Vagina (tissue), 2 donors: ENCODE results near the gene USP21. TPM values are rescaled to one million over a fixed set of nuclear protein-coding genes. Genes with fewer than 3 reads are reported as not detected.

Experiments used
- DNase-seq, 2 donors: peaks; one replicate each; pipeline ENCODE4 v3.0.0-alpha.2; 2017; ENCODE audit errors: extremely low spot score in 2 of 2
- H3K27ac ChIP-seq: fragments of 200-600 bp; sonication (generic); one replicate; pipeline ENCODE4 v1.5.1; 2019
- H3K27me3 ChIP-seq: fragments of 200-600 bp; sonication (generic); one replicate; pipeline ENCODE4 v1.5.1; 2019
- H3K36me3 ChIP-seq, 2 donors: fragments of 200-600 bp; sonication (generic); one replicate each; pipeline ENCODE4 v1.5.1; 2017 to 2019
- H3K4me1 ChIP-seq: fragments of 200-600 bp; sonication (generic); one replicate; pipeline ENCODE4 v1.5.1; 2019
- H3K4me3 ChIP-seq, 2 donors: fragments of 200-600 bp; sonication (generic); 1 replicate in 1 of 2; 2 replicates in 1 of 2; pipeline ENCODE4 v1.5.1; 2016 to 2019
- H3K9me3 ChIP-seq: fragments of 200-600 bp; sonication (generic); one replicate; pipeline ENCODE4 v1.5.1; 2019
- POLR2A ChIP-seq, 2 donors: fragments of 450-650 bp; IDR thresholded peaks; one replicate each; pipeline ENCODE4 v1.6.1; 2017; ENCODE audit warnings: antibody characterized with exemption in 2 of 2, mild to moderate bottlenecking in 2 of 2, moderate library complexity in 2 of 2
- POLR2AphosphoS5 ChIP-seq, 2 donors: sonication (generic); formaldehyde crosslinking; IDR thresholded peaks; one replicate each; pipeline ENCODE4 v1.9.0; 2017; ENCODE audit warnings: antibody characterized with exemption in 2 of 2, mild to moderate bottlenecking in 2 of 2, low read depth in 1 of 2; ENCODE audit not compliant: insufficient read depth in 1 of 2
- intact Hi-C: fragments of 100-400 bp; cut with DNase I; formaldehyde crosslinking; loops from one replicate; pipeline ENCODE4 v1.15.1; 2023
- total RNA-seq: library from RNA; depleted of rRNA; stranded (reverse); fragments of >200 nt; gene quantifications from one replicate; pipeline ENCODE4 v1.2.3, GENCODE V29; 2016
- TF ChIP-seq, protein P1 (sequence below), 3 experiments: fragments of 450-650 bp in 2 of 3; fragments of 200-600 bp in 1 of 3; sonication (generic) in 1 of 3; IDR thresholded peaks; one replicate each; pipeline ENCODE4 v1.5.1; 2017 to 2019; ENCODE audit warnings: antibody characterized with exemption in 3 of 3, mild to moderate bottlenecking in 2 of 3, moderate library complexity in 2 of 3

USP21 gene, protein sequence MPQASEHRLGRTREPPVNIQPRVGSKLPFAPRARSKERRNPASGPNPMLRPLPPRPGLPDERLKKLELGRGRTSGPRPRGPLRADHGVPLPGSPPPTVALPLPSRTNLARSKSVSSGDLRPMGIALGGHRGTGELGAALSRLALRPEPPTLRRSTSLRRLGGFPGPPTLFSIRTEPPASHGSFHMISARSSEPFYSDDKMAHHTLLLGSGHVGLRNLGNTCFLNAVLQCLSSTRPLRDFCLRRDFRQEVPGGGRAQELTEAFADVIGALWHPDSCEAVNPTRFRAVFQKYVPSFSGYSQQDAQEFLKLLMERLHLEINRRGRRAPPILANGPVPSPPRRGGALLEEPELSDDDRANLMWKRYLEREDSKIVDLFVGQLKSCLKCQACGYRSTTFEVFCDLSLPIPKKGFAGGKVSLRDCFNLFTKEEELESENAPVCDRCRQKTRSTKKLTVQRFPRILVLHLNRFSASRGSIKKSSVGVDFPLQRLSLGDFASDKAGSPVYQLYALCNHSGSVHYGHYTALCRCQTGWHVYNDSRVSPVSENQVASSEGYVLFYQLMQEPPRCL
- 19.4 TPM for total RNA-seq

DNA sequence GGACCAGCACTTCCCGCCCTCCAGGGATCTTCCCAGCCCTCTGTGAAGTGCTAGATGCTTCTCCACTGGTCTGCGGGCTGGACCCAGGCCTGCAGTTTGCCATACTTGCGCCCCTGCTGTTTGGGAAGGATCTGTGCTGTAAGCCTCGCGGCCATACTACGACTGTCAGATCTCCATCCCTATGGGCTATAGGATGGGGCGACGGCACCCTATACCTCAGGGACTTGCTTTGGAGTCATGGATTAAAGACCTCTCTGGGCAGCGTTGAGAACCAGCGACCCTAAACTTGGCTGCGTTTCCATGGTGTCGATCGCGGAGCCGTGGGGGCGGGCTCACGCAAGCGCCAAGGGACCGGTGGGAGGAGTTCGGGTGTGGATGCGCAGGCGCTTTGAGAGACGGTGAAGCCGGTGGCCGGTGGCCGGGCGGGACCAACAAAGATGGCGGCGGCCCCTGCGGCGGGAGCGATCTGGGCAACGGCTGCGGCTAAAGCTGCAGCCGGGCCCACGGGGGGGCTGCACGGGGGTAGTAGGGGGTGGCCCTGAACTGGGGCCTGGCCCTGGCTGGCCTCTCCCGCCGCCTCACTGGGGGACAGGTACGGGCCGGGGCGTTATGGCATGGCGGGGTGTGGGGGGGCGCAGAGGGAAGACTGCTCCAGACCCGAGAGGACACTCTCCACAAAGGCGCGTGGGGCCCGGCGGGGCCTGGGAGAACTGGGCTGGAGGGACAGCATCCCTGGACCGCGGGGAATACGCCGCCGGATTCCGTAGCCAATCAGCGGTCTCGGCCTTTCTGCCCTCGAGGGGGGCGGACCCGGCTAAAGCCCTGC, at the start of gene USP21:
TSS of gene USP21 (plus strand) at position 414 of the 826 bp plus-strand sequence. CDS start 1,141 bp downstream, outside the sequence.
- H3K4me1 ChIP-seq: peaks cover 46% of the 10 kb centered on the region

GRCh38 chr1:161111117-161111516, 48.2 kb upstream of the USP21 start:
- TF ChIP-seq, protein P1, sequence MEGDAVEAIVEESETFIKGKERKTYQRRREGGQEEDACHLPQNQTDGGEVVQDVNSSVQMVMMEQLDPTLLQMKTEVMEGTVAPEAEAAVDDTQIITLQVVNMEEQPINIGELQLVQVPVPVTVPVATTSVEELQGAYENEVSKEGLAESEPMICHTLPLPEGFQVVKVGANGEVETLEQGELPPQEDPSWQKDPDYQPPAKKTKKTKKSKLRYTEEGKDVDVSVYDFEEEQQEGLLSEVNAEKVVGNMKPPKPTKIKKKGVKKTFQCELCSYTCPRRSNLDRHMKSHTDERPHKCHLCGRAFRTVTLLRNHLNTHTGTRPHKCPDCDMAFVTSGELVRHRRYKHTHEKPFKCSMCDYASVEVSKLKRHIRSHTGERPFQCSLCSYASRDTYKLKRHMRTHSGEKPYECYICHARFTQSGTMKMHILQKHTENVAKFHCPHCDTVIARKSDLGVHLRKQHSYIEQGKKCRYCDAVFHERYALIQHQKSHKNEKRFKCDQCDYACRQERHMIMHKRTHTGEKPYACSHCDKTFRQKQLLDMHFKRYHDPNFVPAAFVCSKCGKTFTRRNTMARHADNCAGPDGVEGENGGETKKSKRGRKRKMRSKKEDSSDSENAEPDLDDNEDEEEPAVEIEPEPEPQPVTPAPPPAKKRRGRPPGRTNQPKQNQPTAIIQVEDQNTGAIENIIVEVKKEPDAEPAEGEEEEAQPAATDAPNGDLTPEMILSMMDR (IDR thresholded peaks at IDR 0.05): no peak
- TF ChIP-seq POLR2A (IDR thresholded peaks at IDR 0.05) (no peak), POLR2AphosphoS5 (IDR thresholded peaks at IDR 0.05; ENCODE audit: insufficient read depth in 1 of 2, low read depth in 1 of 2) (no peak)
- Histone ChIP-seq H3K4me1 (peaks cover 16% of the 10 kb centered on the region), H3K27ac (no peak overlapping the region), H3K36me3 (no peaks in the 10 kb centered on the region), H3K9me3 (no peaks in the 10 kb centered on the region), H3K4me3 (no peak overlapping the region), H3K27me3 (no peaks in the 10 kb centered on the region)
- no peak for DNase-seq
- intact Hi-C loops: no loop called here

More for the DNA sequence above, at the start of gene USP21:
- Histone ChIP-seq H3K27me3 (no peaks in the 10 kb centered on the region), H3K36me3 (peaks cover 0 to 31% of the 10 kb centered on the region in 2 donors), H3K9me3 (no peaks in the 10 kb centered on the region), H3K27ac (peak within 1 kb of the TSS; percentile 90), H3K4me3 (peak within 1 kb of the TSS; percentile 89 to 98)
- intact Hi-C loops: no loop called here
- peak in 1 of 2 donors; percentile 93 for DNase-seq
- TF ChIP-seq POLR2A (IDR thresholded peaks at IDR 0.05) (peak in 1 of 2 donors; percentile 49), POLR2AphosphoS5 (IDR thresholded peaks at IDR 0.05; ENCODE audit: insufficient read depth in 1 of 2, low read depth in 1 of 2) (peak; percentile 85 to 91)
- TF ChIP-seq, protein P1 (IDR thresholded peaks at IDR 0.05): peak in 1 of 3 experiments; percentile 15

GRCh38 chr1:161111527-161111926, 47.8 kb upstream of the USP21 start:
- TF ChIP-seq POLR2AphosphoS5 (IDR thresholded peaks at IDR 0.05; ENCODE audit: insufficient read depth in 1 of 2, low read depth in 1 of 2) (no peak), POLR2A (IDR thresholded peaks at IDR 0.05) (no peak)
- TF ChIP-seq, protein P1 (IDR thresholded peaks at IDR 0.05): no peak
- H3K4me3 ChIP-seq: no peak overlapping the region
- H3K27ac ChIP-seq: no peak overlapping the region
- H3K27me3 ChIP-seq: no peaks in the 10 kb centered on the region
- no peak for DNase-seq
- no peaks in the 10 kb centered on the region for H3K36me3 ChIP-seq
- H3K4me1 ChIP-seq: peaks cover 21% of the 10 kb centered on the region
- H3K9me3 ChIP-seq: no peaks in the 10 kb centered on the region
- intact Hi-C loops: no loop called here

- no peaks in the 10 kb centered on the region for H3K36me3 ChIP-seq
- DNase-seq: no peak
- no peaks in the 10 kb centered on the region for H3K9me3 ChIP-seq
- intact Hi-C loops: no loop called here
- H3K27ac ChIP-seq: no peak overlapping the region
- TF ChIP-seq POLR2AphosphoS5 (IDR thresholded peaks at IDR 0.05; ENCODE audit: insufficient read depth in 1 of 2, low read depth in 1 of 2) (no peak), POLR2A (IDR thresholded peaks at IDR 0.05) (no peak)
- TF ChIP-seq, protein P1 (IDR thresholded peaks at IDR 0.05): no peak
- H3K27me3 ChIP-seq: no peaks in the 10 kb centered on the region
- H3K4me3 ChIP-seq: no peak overlapping the region
- peaks cover 34% of the 10 kb centered on the region for H3K4me1 ChIP-seq
Measured at GRCh38 chr1:161113915-161114314, 45.4 kb upstream of the USP21 start.
